HG03354 (cell line): ENCODE measurements around the gene SCN8A.

Experiments used
- ATAC-seq: cut with Tn5 transposase; IDR thresholded peaks from one replicate; pipeline ENCODE4 v1.9.1; 2021; ENCODE audit warnings: mild to moderate bottlenecking; ENCODE audit not compliant: unreplicated experiment, poor library complexity, severe bottlenecking

SCN8A gene

DNA sequence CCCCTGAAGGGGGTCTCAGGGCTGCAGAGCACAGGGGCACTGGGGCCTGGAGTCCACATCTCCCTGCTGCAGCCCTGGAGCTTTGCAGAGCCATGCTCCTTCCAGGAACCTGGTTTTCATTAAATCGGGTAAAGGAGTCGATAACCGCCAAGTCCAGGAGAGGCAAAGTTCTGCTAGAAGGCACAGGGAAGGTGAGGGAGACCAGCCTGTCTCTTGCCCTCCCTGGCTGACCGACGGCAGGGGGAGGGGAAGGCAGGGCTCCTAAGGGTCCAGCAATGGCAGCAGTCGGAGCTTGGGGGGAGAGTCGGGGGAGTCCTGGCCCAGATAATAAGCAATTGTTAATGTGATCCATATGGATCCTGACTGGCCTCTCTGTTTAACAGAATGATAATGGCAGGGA lies 254.4 kb downstream of the SCN8A start:
- no peak for ATAC-seq

DNA sequence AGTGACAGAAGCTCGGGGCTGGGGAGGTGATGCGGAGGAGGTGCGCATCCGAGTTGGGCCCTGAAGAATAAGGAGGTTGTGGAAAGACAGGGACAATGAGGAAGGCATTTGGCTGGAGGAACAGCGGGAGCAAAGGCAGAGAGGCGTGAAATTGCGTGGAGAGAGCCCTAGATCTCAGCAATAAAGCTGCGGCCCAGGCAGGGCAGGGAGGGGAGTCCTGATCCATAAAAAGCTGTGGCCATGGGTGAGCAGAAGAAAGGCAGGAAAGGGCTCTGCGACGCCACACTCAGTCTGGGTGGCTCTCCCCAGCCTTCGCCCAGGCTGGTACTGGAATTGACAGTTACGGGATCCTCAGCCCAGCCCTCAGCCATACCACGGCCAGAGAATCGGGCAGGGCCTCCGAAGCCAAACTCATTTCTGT lies 255.2 kb downstream of the SCN8A start:
- ATAC-seq: no peak

DNA sequence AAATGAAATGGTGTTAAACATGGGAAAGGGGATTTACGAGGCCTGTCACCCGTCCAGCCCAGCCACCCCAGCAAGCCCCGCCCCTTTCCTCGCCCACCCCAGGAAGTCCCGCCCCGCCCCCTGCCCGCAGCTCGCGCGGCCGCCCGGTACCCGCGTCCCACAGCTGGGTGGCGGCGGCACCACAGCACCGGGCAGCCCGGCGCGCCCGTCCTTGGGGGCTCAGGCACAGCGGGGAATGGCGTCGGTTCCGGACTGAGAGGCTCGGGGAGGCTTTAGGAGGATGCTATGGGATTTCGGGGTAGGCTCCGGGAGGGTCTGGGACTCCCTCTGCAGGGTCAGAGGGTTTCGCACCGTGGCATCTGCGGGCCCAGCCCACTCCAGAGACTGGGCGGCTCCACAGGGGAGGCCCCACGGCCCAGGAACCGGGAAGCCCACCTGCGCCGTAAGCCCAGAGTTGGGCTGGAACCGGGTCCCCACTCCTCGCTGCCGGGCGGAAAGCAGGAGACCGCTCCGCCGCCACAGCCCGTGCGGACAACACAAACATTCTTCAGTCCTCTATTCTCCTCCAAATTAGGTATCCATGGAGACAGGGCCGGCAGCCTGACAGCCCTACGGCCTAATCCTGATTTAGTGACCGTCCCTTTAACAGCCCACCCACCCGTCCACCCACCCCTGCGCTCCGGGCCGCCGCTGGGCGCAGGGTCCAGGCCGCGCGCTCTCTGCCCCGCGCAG lies 256.0 kb downstream of the SCN8A start:
- ATAC-seq: no peak

DNA sequence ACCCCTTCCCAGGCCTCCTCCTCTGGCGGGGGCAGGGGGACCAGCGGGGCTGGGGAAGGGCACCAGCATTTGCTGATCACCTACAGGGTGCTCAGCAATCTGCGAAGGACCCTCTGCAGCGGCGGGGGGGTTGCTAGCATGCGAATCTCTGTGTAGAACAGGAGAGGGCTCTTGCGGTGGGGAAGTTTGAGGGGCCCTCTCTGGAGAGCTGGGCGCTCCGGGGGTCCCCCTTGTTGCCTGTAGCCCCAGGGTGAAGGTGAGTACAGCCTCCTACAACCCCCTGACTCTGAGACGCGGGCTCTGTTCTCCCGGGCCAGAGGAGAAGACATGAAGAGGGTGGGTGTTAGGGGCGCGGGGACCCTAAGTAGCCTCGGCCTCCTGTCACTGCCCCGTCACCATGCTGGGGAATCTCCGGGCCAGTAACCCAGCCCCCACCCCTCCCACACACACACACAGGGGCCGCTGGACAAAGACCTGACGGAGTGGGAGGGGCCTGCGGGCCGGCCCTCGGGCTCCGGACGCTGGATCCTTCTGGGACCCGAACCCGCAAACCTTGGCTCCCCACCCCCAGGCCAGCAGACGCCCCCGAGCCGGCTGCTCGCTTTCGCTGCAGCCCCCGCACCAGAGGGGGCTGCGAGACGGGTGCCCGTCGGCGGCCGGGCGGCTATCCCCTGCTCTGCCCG lies 256.8 kb downstream of the SCN8A start:
- no peak for ATAC-seq

DNA sequence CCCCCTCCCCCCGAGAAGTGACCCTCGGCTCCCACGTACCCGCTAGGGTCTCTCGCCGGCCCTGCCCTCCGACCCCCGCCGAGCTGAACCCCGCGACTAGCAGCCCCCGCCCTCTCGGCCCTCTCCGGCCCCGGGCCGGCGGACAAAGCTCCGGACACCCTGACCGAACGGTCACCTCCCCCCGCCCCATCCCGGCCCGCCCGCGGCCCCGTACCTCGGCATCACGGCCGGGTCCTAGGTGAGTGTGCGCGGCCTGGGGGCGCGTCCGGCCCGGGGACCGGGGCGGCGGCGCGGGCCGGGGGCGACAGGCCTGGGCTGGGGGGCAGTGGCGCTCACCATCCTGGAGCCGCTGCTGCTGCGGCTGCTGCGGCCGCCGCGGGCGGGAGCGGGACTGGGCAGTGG lies 257.3 kb downstream of the SCN8A start, which contains the start of gene FIGNL2:
TSS of gene FIGNL2 (minus strand) at position 393 of the 402 bp plus-strand sequence. CDS start 26,305 bp downstream, outside the sequence.
- ATAC-seq: no peak

DNA sequence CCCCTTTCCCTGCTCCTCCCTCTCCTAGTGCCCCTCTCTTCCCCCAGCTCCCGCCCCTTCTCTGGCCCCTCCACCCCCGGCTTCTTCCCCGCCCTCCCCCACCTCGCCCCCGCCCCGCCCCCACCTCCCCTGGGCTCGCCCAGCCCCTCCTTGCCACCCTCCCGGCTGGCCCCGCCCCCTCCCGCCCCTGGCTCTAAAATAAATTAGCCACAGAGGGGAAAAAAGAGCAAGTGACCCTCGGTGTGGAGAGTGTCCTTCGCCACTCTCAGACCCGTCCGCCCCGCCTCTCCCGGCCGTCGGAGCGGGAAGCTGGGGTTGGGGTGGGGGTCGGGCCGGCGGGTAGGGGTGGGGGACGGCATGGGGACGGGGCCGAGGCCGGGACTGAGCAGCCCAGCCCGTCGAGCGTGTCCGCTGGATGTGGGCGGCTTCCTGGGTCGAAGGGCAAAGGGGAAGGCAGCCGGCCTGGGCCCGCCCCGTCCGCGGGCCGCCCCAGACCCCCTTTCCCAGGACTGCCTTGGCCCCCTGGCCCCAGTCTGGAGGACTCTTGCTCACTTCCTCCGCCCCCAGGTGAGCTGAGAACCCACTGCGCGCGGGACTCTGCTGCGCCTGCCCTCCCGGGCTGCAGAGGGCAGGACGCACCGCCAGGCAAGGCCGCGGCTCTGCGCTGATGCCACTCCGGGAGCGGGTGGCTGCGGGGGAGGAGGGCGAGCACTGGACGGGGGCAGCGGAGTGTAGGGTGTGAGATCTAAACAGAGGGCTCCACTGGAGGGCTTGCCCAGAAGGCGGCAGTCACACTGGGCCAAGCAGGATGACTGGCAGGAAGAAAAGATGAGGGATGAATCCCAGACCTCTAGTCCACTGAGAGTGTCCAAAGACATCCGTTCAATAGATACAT lies 258.1 kb downstream of the SCN8A start:
- no peak for ATAC-seq

DNA sequence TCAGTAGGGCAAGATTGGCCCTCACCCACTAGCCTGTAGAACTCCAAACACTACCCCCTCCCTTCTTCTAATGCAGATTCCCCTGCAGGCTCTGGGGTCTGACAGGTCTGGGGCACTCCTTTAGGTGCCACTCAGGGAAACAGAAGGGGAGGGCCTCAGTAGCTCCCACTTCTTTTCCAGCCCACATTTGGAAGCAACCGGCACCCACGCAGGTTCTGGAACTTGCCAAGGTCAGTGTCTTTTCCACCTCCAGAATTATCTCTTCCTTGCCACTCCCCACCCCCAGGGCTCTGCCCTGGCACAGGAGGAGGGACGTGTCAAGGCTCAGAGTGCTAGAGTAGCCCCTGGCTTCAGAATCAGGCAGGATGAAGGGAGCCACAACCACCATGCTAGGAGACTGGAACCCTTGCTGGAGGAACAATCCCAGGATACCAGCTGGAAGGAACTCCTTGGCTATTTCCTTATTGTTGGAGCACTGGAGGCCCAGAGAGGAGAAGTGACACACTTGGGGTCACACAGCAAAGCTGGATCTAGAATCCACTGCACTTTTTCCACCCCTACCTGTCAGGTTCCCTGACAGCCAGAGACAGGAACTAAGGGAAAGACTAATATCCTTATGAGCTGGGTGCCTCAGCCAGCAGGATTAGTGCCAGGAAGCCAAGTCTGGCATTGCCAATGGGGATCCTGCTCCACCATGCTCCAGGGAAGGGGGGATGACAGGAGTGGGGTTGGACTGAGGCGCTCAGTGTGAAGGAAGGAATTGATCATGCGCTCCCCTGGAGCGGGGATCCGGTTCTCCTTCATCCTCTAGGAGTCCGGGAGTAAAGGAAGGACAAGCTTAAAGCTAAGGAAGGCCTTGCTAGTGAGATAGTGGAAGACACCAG lies 259.3 kb downstream of the SCN8A start:
- ATAC-seq: no peak

DNA sequence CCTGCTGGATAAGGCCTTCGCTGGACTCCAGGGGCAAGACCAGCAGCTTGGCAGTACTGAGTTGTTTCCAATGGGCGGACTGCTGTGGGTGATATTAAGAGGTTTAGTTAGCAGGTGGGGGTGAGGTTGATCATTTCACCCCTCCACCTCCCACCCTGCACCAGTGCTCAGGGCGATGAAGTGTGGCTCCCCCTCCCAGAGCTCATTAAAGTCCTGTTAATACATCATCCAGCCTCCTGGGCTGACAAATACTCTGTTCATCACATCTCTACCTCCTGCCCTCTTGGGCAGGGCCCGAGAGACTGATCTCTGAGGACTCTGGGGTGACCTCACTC lies 259.9 kb downstream of the SCN8A start:
- no peak for ATAC-seq

DNA sequence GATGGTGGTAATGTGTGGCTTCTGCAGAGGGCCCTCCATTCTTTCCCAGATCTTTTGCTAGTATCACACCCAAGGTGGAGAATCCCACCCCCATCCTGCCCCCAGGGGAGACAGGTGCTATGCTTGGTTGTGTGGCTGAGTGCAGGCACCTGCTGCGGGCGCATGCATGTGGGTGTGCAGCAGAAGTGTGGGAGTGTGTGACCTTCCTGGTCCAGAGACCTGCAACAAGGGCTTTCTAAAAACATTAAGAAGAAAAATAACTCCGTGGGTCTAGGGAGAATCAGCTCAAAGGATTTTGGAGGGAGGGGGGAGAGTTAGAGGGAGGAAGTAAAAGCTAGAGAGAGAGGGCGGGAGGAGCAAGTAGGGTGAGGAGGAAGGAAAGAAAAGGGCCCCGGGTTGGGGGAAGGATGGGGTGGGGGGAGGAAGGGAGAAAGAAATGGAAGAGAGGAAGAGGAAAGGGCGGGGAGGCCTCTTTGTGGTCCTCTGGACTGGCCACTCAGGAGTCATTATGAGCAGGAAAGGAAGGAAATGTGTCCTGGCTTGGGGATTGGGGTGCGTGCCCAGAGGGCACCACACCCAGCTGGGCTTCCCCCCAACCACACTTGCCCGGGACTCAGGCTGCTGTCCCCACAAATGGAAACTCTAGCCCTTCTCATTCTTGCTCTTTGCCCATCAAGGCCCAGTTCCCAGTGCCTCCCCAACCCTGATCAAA lies 260.5 kb downstream of the SCN8A start:
- ATAC-seq: no peak

DNA sequence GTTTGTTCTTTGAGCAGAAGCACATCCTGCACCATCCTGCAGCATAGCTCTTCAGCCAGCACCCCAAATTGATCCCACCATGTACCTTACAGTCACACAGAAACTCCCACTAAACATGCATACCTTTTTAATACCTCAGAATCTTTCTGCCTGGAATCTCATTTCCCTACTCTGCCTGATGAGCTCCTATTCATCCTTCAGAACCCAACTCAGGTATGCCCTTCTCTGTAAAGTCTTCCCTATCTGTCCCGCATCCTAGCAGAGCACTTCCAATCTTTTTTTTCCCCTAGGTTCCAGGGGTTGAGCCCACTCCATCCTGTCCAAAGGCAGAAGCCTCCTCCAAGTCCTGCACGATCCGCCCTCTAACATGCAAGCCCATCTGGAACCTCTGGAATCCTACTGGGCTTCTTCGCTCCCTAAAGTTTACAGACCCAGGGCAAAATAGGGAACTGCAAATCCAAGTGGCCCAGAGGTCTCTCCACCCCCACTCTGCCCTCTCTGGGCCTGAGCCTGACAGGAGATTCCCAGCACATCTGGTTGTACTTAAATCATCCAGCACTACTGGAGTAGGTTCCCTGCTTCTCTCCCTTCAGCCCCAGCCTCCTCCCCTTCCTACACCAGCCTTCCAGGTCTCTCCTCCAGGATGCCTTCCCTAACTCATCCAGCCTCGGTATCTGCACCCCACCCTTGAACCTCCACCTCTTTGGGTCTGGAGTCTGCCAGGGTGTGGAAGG lies 261.5 kb downstream of the SCN8A start:
- no peak for ATAC-seq

DNA sequence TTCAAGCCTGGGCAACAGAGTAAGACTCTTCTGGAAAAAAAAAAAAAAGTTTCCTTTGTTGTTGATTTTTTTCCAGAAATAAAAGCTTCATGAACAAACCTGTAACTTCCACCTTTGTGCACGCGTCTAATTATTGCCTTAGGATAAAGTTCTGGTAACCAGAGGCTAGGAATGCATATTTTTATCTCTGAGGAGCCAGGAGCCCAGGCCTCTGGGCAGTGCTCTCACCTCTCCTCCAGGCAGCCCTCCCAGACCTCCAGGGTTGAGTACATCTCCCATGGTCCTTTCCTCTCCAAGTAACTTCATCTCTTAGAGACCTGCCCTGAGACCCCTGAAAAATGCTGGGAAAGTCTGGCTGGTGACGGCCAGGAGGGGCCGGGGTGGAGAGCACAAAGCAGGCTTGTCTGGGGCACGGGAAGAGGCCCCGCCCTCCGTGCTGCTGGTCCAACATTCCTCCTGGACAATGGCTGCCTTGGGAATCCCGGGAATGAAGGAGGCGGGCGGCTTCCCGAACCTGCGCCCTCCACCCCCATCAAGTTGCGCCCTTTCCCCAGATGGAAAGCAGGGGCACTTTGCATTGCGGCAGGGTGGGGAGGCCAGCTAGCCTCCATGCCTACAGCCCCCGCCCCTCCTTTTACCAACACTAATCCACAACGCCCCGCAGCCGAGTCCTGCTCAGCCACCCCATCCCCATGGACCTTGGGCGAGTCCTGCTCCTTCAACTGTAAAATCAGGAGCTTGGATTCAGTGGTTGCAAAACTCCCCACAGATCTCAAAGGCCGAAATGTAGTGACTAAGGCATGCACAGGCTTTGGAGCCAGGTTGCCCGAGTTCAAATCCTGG lies 264.8 kb downstream of the SCN8A start:
- ATAC-seq: no peak

DNA sequence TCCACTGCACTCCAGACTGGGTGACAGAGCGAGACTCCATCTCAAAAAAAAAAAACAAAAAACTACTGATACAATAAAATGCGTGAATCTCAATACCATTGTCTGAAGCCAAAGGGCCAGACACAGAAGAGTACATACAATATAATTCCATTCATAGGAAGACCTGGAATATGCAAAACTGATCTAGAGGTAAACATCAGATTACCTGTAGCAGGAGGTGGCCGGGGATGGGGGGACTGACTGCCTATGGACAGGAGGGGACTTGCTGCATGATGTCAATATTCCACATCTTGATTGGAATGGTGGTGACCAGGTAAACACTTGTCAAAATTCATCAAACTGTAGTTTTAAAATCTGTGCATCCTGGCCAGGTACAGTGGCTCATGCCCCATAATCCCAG lies 270.0 kb downstream of the SCN8A start:
- ATAC-seq: no peak
